Stimulated activated naive B cell treated with anti-CD40 and anti-IgM and Interleukin-4, amounts not matched to agents 10 μg/mL and 1 μg/mL and 100 μg/mL, for 72 hours (primary cell): ENCODE results near the gene ADCY5.
"Not testable (repeated sequence)": the region's sequence is repeated elsewhere in the genome, so short reads cannot be mapped to it uniquely, and the experiment has no call there.

Source experiments
- ATAC-seq, 2 donors: fragments of 150-1000 bp; cut with Tn5 transposase; replicated peaks; 2 replicates each; pipeline ENCODE4 v1.10.0; 2021; ENCODE audit warnings: moderate library complexity in 1 of 2
- DNase-seq: peaks from one replicate; pipeline ENCODE4 v3.0.0; 2021
- H3K27ac Mint-ChIP-seq: one replicate; pipeline ENCODE4 v1.8.0; 2022; ENCODE audit warnings: mild to moderate bottlenecking, mixed read lengths
- H3K27me3 Mint-ChIP-seq, 2 donors: one replicate each; pipeline ENCODE4 v1.8.0; 2022; ENCODE audit warnings: mixed read lengths in 2 of 2
- H3K36me3 Mint-ChIP-seq, 2 donors: one replicate each; pipeline ENCODE4 v1.8.0; 2022; ENCODE audit warnings: mixed read lengths in 2 of 2, mild to moderate bottlenecking in 1 of 2
- H3K4me1 Mint-ChIP-seq, 2 donors: one replicate each; pipeline ENCODE4 v1.8.0; 2022; ENCODE audit warnings: mixed read lengths in 2 of 2, mild to moderate bottlenecking in 1 of 2
- H3K4me3 Mint-ChIP-seq, 2 donors: one replicate each; pipeline ENCODE4 v1.8.0; 2022; ENCODE audit warnings: mild to moderate bottlenecking in 2 of 2, mixed read lengths in 2 of 2, moderate library complexity in 1 of 2
- H3K9me3 Mint-ChIP-seq, 2 donors: one replicate each; pipeline ENCODE4 v1.8.0; 2022; ENCODE audit warnings: mixed read lengths in 2 of 2, mild to moderate bottlenecking in 1 of 2

Gene ADCY5

DNA sequence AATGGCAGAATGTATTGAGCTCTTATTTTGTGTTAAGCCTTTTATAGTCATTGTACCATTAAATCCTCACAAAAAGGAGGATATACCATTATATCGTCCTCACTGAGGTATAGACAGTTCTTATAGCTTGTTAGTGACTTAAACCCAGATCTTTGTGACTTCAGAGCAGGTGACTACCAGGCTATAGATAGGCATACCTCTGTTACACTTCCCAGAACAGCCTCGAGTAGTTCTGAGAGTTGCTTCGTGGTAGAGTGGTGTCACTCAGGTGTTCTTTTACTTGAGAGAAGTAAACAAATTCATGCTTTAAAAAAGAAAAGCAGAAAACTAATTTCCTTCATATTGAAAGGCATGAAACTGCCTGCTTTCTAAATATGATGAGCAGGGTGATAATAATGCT, 187.2 kb downstream of the ADCY5 start:
- H3K27me3 Mint-ChIP-seq, result no peaks in the 10 kb centered on the region
- H3K4me3 Mint-ChIP-seq, result no peak overlapping the region
- H3K4me1 Mint-ChIP-seq, result peaks cover 1 to 10% of the 10 kb centered on the region in 2 donors
- DNase-seq (no peak), ATAC-seq (no peak)
- no peak overlapping the region for H3K27ac Mint-ChIP-seq
- H3K36me3 Mint-ChIP-seq, result peaks cover 20 to 34% of the 10 kb centered on the region in 2 donors
- H3K9me3 Mint-ChIP-seq, result peaks cover 0 to 6% of the 10 kb centered on the region in 2 donors

GRCh38 chr3:123258811-123259420, 190.0 kb downstream of the ADCY5 start:
- Mint-ChIP-seq H3K4me3 (no peak overlapping the region), H3K9me3 (no peaks in the 10 kb centered on the region), H3K27me3 (no peaks in the 10 kb centered on the region), H3K4me1 (peaks cover 1 to 10% of the 10 kb centered on the region in 2 donors), H3K36me3 (peaks cover 10 to 20% of the 10 kb centered on the region in 2 donors), H3K27ac (no peak overlapping the region)
- DNase-seq, result no peak
- peak; percentile 54 to 64 for ATAC-seq

- Mint-ChIP-seq H3K27me3 (no peaks in the 10 kb centered on the region), H3K36me3 (peaks cover 10 to 19% of the 10 kb centered on the region in 2 donors), H3K9me3 (no peaks in the 10 kb centered on the region), H3K27ac (no peak overlapping the region), H3K4me1 (peaks cover 1 to 10% of the 10 kb centered on the region in 2 donors), H3K4me3 (no peak overlapping the region)
- DNase-seq (no peak), ATAC-seq (no peak)
These were observed 190.5 kb downstream of the ADCY5 start for GRCh38 chr3:123258359-123258758.

GRCh38 chr3:123256256-123256655, 192.6 kb downstream of the ADCY5 start:
- Mint-ChIP-seq H3K9me3 (no peaks in the 10 kb centered on the region), H3K36me3 (peaks cover 12 to 21% of the 10 kb centered on the region in 2 donors), H3K27me3 (no peaks in the 10 kb centered on the region), H3K4me1 (peaks cover 1 to 10% of the 10 kb centered on the region in 2 donors), H3K4me3 (no peak overlapping the region), H3K27ac (no peak overlapping the region)
- DNase-seq (no peak), ATAC-seq (no peak)

DNA sequence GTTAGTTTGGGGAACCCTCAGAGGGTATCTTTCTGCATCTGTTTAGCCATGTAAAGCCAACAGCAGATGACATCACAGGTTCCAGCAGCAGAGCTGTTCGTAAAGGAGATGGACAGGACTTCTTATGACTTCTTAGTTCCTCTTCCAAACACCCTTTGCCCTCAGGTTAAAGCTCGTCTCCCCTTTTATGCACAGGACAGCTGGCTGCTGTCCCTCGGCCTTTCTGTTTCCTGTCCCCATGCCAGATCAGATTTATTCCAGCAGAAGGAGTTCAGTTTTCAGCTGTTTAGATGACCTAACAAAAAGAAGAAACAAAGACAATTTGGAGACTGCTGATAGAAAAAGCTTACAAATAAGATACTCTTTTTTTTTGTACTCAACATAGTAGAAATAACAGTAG, 202.0 kb downstream of the ADCY5 start:
- DNase-seq (no peak), ATAC-seq (no peak)
- no peaks in the 10 kb centered on the region for H3K4me1 Mint-ChIP-seq
- no peaks in the 10 kb centered on the region for H3K27me3 Mint-ChIP-seq
- no peak overlapping the region for H3K4me3 Mint-ChIP-seq
- no peaks in the 10 kb centered on the region for H3K9me3 Mint-ChIP-seq
- H3K36me3 Mint-ChIP-seq, result peaks cover 33 to 50% of the 10 kb centered on the region in 2 donors
- no peak overlapping the region for H3K27ac Mint-ChIP-seq

- peaks cover 36 to 52% of the 10 kb centered on the region in 2 donors for H3K36me3 Mint-ChIP-seq
- H3K4me3 Mint-ChIP-seq, result no peak overlapping the region
- ATAC-seq (no peak), DNase-seq (no peak)
- no peaks in the 10 kb centered on the region for H3K27me3 Mint-ChIP-seq
- no peaks in the 10 kb centered on the region for H3K4me1 Mint-ChIP-seq
- H3K27ac Mint-ChIP-seq, result no peak overlapping the region
- no peaks in the 10 kb centered on the region for H3K9me3 Mint-ChIP-seq
These were observed 204.8 kb downstream of the ADCY5 start for GRCh38 chr3:123244128-123244527.

DNA sequence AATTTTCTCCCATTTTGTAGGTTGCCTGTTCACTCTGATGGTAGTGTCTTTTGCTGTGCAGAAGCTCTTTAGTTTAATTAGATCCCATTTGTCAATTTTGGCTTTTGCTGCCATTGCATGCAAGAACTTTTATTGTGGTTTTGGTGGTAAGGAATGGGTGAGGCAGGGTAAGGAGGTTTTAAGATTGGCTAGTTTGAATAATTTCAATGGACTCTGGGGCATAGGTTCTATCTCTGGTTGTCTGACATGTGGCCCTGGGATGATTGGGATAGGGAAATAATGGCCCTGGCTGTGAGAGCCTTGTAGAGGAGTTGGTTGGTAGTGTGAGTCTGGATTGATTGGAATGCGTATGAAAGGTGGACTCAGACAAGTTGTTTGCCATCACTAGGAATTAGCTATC, 209.1 kb downstream of the ADCY5 start:
- H3K4me3 Mint-ChIP-seq, result no peak overlapping the region
- peaks cover 42 to 61% of the 10 kb centered on the region in 2 donors for H3K36me3 Mint-ChIP-seq
- ATAC-seq, result no peak
- peaks cover 0 to 2% of the 10 kb centered on the region in 2 donors for H3K9me3 Mint-ChIP-seq
- H3K27ac Mint-ChIP-seq, result no peak overlapping the region
- H3K27me3 Mint-ChIP-seq, result no peaks in the 10 kb centered on the region
- H3K4me1 Mint-ChIP-seq, result peaks cover 0 to 2% of the 10 kb centered on the region in 2 donors
- DNase-seq, result no peak

DNA sequence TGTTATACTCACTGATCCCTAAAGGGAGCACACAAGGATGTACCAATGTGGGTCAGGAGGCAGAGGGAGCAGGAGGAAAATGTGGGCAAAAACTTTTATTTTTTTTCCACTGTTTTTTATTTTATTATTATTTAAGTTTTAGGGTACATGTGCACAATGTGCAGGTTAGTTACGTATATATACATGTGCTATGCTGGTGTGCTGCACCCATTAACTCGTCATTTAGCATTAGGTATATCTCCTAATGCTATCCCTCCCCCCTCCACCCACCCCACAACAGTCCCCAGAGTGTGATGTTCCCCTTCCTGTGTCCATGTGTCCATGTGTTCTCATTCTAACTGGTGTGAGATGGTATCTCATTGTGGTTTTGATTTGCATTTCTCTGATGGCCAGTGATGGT, 209.7 kb downstream of the ADCY5 start:
- not testable (repeated sequence) for ATAC-seq, DNase-seq, H3K4me3 Mint-ChIP-seq, H3K27me3 Mint-ChIP-seq, H3K4me1 Mint-ChIP-seq, H3K27ac Mint-ChIP-seq, H3K9me3 Mint-ChIP-seq
- H3K36me3 Mint-ChIP-seq, result peaks cover 42 to 61% of the 10 kb centered on the region in 2 donors

GRCh38 chr3:123236902-123237301, 212.0 kb downstream of the ADCY5 start:
- Mint-ChIP-seq H3K9me3 (peaks cover 0 to 2% of the 10 kb centered on the region in 2 donors), H3K27ac (no peak overlapping the region), H3K27me3 (no peaks in the 10 kb centered on the region), H3K36me3 (peaks cover 40 to 61% of the 10 kb centered on the region in 2 donors), H3K4me3 (no peak overlapping the region), H3K4me1 (peaks cover 0 to 2% of the 10 kb centered on the region in 2 donors)
- no peak for ATAC-seq
- DNase-seq, result no peak
